ENCODE data around the gene ARMC7. TPM values are rescaled to one million over a fixed set of nuclear protein-coding genes. Genes with fewer than 3 reads are reported as not detected.

The ARMC7 gene
- total and polyA plus RNA-seq, 2 of the 4 experiments (the other 2 are of a cell fraction): 1.8 to 6.9 TPM

DNA sequence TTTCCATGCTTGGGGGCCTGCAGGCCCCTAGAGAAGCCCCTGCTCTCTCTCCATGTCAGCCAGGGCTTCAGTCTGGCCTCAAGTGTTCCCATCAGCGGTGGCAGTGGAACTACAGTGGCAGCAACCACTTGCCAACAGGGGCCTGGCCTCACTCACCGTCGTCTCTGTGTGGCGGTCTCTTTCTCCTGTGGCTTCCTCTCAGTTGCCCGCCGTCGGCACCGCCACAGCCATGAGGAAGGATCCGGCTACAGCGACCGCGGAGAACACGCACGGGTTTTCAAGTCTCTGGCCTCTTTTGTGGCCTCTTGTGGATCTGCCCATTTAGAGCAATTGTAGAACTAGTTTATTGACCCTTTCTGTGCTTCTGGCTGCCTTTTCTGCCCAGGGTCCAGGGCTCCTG lies 8.5 kb downstream of the ARMC7 start:
- H3K9me3 ChIP-seq (ENCODE audit: control insufficient read depth, insufficient read depth, low read length): no peaks in the 10 kb centered on the region
- ATAC-seq (ENCODE audit: low read depth): no peak
- intact Hi-C loops (cut with micrococcal nuclease): no loop called here
- POLR2A ChIA-PET (ENCODE audit: unreplicated experiment): no interaction called here
- BruUV-seq (replicated peaks): no TSS peak
- H2BK15ac ChIP-seq (ENCODE audit: low read depth, low read length): no peak overlapping the region
- no peak overlapping the region for H3K56ac ChIP-seq (ENCODE audit: extremely low read depth, insufficient read depth, low read length)
- TF ChIP-seq POLR2A (IDR thresholded peaks at IDR 0.05; ENCODE audit: low read depth, low read length) (no peak), CEBPB (IDR thresholded peaks at IDR 0.05; ENCODE audit: low read depth, low read length) (no peak), NFE2L2 (IDR thresholded peaks at IDR 0.05; ENCODE audit: low read depth, low read length) (no peak), SMC3 (IDR thresholded peaks at IDR 0.05; ENCODE audit: low read depth, low read length) (no peak), RAD21 (IDR thresholded peaks at IDR 0.05; ENCODE audit: low read length) (no peak), FOS (IDR thresholded peaks at IDR 0.05; ENCODE audit: low read depth, low read length) (no peak), MXI1 (IDR thresholded peaks at IDR 0.05; ENCODE audit: borderline replicate concordance, low read depth, low read length) (no peak), CHD1 (IDR thresholded peaks at IDR 0.05; ENCODE audit: low read depth, low read length) (no peak), RCOR1 (IDR thresholded peaks at IDR 0.05; ENCODE audit: insufficient replicate concordance, low read length) (no peak), RFX5 (IDR thresholded peaks at IDR 0.05; ENCODE audit: low read depth, low read length) (no peak), BHLHE40 (IDR thresholded peaks at IDR 0.05; ENCODE audit: low read depth, low read length) (no peak), MAZ (IDR thresholded peaks at IDR 0.05; ENCODE audit: borderline replicate concordance, low read depth, low read length) (no peak), MAFK (IDR thresholded peaks at IDR 0.05; ENCODE audit: low read depth, low read length) (no peak)
- TF ChIP-seq, protein P1, sequence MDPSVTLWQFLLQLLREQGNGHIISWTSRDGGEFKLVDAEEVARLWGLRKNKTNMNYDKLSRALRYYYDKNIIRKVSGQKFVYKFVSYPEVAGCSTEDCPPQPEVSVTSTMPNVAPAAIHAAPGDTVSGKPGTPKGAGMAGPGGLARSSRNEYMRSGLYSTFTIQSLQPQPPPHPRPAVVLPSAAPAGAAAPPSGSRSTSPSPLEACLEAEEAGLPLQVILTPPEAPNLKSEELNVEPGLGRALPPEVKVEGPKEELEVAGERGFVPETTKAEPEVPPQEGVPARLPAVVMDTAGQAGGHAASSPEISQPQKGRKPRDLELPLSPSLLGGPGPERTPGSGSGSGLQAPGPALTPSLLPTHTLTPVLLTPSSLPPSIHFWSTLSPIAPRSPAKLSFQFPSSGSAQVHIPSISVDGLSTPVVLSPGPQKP (IDR thresholded peaks at IDR 0.05; ENCODE audit: borderline replicate concordance, low read depth, low read length): no peak
- TF ChIP-seq, protein P2, sequence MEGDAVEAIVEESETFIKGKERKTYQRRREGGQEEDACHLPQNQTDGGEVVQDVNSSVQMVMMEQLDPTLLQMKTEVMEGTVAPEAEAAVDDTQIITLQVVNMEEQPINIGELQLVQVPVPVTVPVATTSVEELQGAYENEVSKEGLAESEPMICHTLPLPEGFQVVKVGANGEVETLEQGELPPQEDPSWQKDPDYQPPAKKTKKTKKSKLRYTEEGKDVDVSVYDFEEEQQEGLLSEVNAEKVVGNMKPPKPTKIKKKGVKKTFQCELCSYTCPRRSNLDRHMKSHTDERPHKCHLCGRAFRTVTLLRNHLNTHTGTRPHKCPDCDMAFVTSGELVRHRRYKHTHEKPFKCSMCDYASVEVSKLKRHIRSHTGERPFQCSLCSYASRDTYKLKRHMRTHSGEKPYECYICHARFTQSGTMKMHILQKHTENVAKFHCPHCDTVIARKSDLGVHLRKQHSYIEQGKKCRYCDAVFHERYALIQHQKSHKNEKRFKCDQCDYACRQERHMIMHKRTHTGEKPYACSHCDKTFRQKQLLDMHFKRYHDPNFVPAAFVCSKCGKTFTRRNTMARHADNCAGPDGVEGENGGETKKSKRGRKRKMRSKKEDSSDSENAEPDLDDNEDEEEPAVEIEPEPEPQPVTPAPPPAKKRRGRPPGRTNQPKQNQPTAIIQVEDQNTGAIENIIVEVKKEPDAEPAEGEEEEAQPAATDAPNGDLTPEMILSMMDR (conservative IDR thresholded peaks at IDR 0.05; ENCODE audit: low read depth, low read length): no peak
- CTCF ChIA-PET: no interaction called here
- H4K91ac ChIP-seq (ENCODE audit: insufficient read depth, low read depth, low read length): no peak overlapping the region
- H3K4me2 ChIP-seq (ENCODE audit: low read depth, low read length): no peak overlapping the region
- no peaks in the 10 kb centered on the region for H3K9me1 ChIP-seq (ENCODE audit: insufficient read depth, low read length)
- H2AFZ ChIP-seq (replicated peaks; ENCODE audit: low read length, poor library complexity): no peak overlapping the region
- H2BK5ac ChIP-seq (ENCODE audit: low read depth, low read length, poor library complexity, severe bottlenecking): no peak overlapping the region
- H3K27me3 ChIP-seq (ENCODE audit: control insufficient read depth, insufficient read depth, low read length): no peaks in the 10 kb centered on the region
- no peak overlapping the region for H3K9ac ChIP-seq (ENCODE audit: low read depth, low read length)
- in situ Hi-C loops (cut with MboI; ENCODE audit: low sequenced_read_pairs): no loop called here
- H3K23ac ChIP-seq (ENCODE audit: low read depth, low read length): no peak overlapping the region
- H4K5ac ChIP-seq (ENCODE audit: low read depth, low read length): no peak overlapping the region
- no peak overlapping the region for H2AK5ac ChIP-seq (ENCODE audit: low read depth, low read length)
- H3K4me3 ChIP-seq (ENCODE audit: insufficient read depth, low read depth, low read length): no peak overlapping the region
- no peak overlapping the region for H4K8ac ChIP-seq (ENCODE audit: low read depth in 2 of 2, low read length in 2 of 2)
- H3K4me1 ChIP-seq (ENCODE audit: control insufficient read depth, insufficient read depth, low read length): peaks cover 4% of the 10 kb centered on the region; the same call in 1 of the 2 replicates
- H3K14ac ChIP-seq (replicated peaks; ENCODE audit: low read depth, low read length): no peak overlapping the region
- peaks cover 9% of the 10 kb centered on the region for H3K36me3 ChIP-seq (ENCODE audit: control insufficient read depth, insufficient read depth, low read length)
- no peak overlapping the region for H2BK20ac ChIP-seq (ENCODE audit: low read depth, low read length)
- no peak overlapping the region for H3K4ac ChIP-seq (ENCODE audit: low read depth, low read length)
- H3K18ac ChIP-seq (ENCODE audit: low read depth, low read length): no peak overlapping the region
- H2BK120ac ChIP-seq (ENCODE audit: low read depth, low read length): no peak overlapping the region
- DNase-seq: no peak
- no peak overlapping the region for H2AK9ac ChIP-seq (replicated peaks; ENCODE audit: low read depth, low read length, poor library complexity)
- no peaks in the 10 kb centered on the region; the same call in 1 of the 2 replicates for H4K20me1 ChIP-seq (ENCODE audit: insufficient read depth, low read length)
- WGBS, 2 experiments (ENCODE audit: extremely low coverage in 2 of 2, insufficient read length in 1 of 2): 96% methylated on average over 14 of the region's 14 CpGs; no CpG with 5 or more reads in 1 of the 2 experiments
- H3K27ac ChIP-seq (ENCODE audit: insufficient read depth, low read length): no peak overlapping the region
- dilution Hi-C loops (cut with HindIII; ENCODE audit: low sequenced_read_pairs, unreplicated experiment): no loop called here
- H3K79me1 ChIP-seq (ENCODE audit: low read depth in 1 of 2, low read length in 2 of 2): peaks cover 9 to 31% of the 10 kb centered on the region in 2 experiments
